NCI-H82 treated with DMSO at 0.1 percent for 48 hours (cell line): Measurements from ENCODE around the gene GEMIN4.
"Not testable (repeated sequence)": the region's sequence is repeated elsewhere in the genome, so short reads cannot be mapped to it uniquely, and the experiment has no call there.

Experiments
- DNase-seq: peaks from one replicate; lab custom pipeline; 2025; ENCODE audit not compliant: unreplicated experiment; lab: John Stamatoyannopoulos, UW

The GEMIN4 gene

DNA sequence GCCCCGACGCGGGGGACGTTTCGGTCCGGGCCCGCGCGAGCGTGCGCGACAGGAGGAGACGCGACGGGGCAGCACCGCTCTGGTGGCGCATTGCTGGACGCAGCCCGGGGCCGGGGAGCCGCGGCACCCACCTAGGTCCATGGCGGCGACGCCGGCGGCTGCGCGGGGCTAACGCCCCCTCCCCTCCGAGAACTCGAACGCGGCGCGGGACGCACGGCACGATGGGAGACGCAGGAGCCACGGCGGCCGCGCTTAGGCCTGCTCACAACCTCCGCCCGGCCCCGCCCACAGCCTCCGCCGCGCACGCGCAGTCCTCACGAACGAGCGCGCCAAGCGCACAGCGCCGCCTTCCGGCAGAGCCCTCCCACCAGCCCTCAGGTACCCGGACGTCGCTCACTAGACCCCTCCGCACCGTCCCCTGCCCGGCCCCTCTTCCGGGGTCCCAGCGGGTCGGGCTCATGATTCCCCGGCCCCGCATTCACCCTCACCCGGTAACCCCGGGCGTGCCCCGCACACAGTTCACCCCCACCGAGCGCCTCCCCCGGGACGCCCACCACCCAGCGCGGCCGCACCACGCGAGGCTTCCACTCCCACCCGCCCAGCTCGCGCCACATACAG, at the start of gene GEMIN4:
Gene GEMIN4, minus strand, starts transcription at position 263 of the 618 bp plus-strand sequence. Its CDS starts 122 bp downstream, at position 141.
- DNase-seq: peak; percentile 78

DNA sequence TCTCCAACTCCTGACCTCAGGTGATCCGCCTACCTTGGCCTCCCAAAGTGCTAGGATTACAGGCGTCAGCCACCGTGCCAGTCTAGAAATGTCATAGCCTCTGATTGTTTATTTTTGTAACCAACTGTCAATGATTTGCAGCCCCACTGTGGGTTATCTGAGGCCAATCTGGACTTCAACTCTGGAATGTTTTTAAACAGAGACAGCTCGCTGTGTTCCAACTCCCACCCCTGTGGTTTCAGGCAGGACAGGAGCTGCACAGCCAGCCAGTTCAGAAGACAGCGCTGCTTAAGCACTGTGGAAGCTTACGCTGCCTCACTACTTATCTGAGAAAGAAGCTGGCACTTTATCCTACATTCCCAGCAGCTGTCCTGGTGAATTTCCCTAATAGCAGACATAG, 49.6 kb upstream of the GEMIN4 start:
- no peak for DNase-seq

GRCh38 chr17:800446-801242, 48.6 kb upstream of the GEMIN4 start:
- no peak for DNase-seq

- DNase-seq: no peak
Measured at GRCh38 chr17:799261-799660, 47.2 kb upstream of the GEMIN4 start.

DNA sequence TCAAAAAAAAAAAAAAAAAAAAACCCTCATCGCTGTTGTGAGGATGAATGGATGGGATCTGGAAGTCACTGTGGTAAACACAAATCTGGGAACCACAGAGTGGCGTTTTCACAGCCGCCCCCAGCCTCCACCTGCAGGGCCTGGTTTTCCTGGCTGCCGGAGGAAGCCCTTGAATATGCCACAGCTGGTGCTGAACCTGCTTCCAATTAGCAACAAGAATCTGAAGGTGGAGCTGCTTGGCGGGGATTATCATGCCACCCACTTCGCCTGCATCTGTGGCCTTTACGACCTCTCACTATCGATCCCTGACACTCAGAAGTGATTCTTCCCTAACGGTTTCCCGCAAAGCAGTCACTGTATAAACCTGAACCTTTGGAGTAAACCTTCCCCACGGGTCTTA, 46.2 kb upstream of the GEMIN4 start:
- no peak for DNase-seq

DNA sequence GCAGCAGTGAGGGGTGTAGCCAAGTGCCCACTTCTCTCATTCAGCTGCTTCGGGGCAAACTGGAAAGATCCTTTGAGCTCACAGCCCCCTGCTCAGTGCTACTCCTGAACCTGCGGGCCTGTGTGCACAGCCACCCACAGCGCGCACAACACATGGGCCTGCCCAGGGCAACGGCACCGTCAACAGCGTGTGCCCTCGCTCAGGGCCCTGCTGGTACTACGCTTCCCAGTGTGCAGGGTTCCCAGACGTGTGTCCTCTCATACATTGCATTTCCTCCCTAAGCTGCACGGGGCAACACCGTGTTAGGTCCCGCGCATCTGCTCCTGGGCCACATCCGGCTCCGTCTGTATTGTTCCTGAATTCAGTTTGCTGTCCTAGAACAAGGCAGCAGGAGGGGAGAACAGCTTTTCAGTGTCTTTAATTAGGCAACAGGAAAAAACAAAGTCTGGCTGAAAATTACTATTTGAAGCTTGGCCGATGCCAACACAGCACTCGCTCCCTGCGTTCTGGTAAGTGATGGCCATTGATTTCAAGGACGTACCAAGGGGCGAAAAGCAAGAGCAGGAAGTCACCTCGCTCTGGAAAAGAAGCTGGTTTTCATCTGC, 45.3 kb upstream of the GEMIN4 start:
- no peak for DNase-seq

GRCh38 chr17:796609-797008, 44.5 kb upstream of the GEMIN4 start:
- DNase-seq: no peak

DNA sequence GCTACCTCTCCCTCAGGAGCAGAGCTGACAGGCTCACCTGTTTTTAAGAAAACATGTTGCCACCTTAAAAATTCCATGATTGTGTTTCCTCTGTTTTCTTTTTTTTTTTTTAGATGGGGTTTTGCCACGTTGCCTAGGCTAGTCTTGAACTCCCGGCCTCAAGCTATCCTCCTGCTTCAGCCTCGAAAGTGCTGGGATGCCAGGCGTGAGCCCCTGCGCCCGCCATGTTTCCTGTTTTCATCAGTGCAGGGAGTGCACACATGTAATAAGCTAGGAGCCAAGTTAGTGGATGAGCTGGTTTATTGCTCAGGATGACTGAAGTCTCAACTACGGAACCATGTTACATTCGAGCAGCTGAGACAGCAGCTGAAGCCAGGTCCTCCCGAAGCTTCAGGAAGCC, 43.7 kb upstream of the GEMIN4 start:
- DNase-seq: no peak

DNA sequence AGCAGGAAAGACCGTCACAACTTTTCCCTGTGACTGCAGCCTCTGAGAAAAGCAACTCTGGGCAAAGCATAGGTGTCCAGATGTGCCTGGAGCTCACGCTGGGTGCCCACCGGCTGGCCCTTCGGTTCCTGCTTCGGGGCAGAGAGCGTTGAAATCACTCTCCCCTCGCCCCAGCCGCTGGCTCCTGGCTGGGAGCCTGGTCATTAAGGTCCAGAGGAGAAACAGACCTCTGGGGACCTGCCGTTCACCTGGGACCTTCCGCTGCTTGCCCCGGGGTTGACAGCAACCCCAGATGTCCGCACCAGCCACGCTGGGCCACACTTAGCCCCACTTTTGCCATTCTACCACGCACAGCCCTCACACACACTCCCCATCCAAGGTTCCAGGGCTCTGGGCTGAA, 43.2 kb upstream of the GEMIN4 start:
- no peak for DNase-seq

- DNase-seq: peak; percentile 34
Measured at GRCh38 chr17:794876-795275, 42.8 kb upstream of the GEMIN4 start.

GRCh38 chr17:792277-792676, 40.2 kb upstream of the GEMIN4 start:
- DNase-seq: no peak

GRCh38 chr17:791829-792228, 39.8 kb upstream of the GEMIN4 start:
- DNase-seq: no peak

DNA sequence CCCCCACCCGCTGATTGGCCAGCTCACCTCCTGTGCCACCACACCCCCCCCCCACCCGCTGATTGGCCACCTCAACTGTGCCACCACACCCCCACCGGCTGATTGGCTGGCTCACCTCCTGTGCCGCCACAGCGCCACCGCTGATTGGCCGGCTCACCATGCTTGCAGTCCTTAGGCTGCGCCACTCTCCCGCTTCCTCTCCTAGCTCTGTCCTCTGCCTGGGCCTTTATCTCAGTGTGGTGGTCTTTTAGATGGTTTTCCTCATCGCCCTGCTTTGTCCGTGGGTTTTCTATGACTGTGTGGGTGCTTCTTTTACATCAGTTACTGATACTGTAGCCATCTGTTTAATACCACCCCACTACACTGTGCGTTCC, 38.8 kb upstream of the GEMIN4 start:
- not testable (repeated sequence) for DNase-seq

GRCh38 chr17:789931-790873, 38.1 kb upstream of the GEMIN4 start:
- not testable (repeated sequence) for DNase-seq

GRCh38 chr17:789160-789840, 37.2 kb upstream of the GEMIN4 start:
- DNase-seq: no peak

DNA sequence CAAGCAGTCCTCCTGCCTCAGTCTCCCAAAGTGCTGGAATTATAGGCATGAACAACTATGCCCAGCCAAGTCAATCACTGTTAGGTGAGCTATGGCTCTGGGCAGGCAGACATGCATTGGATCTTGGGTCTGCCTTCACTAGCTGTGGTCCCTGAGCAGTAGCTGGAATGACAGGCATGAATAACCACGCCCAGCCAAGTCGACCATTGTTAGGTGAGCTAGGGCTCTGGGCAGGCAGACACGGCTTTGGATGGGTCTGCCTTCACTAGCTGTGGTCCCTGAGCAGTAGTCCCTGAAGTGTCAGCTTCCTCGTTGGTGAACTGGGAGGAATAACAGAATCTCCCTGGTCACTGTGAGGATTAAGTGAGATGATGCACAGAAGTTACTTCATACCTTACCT, 36.5 kb upstream of the GEMIN4 start:
- DNase-seq: no peak

GRCh38 chr17:787641-788221, 35.7 kb upstream of the GEMIN4 start:
- no peak for DNase-seq

- not testable (repeated sequence) for DNase-seq
Measured at GRCh38 chr17:785901-786300, 33.8 kb upstream of the GEMIN4 start.

DNA sequence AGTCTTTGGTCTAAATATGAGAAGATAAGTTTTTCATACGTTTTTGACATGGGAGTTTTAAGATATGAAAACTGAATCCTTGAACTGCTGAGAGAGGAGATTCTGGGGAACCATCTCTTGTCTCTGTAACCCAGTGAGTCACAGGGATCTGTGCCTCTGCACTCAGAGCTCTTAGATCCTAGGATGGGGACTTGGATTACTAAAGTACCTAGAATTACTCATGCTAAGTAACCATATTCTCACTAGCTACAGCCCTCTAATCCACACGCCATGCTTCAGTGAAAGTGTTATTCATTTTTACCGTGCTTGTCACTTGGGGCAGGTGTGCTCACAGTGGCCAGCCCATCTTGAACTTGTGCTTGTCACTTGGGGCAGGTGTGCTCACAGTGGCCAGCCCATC, 32.1 kb upstream of the GEMIN4 start:
- no peak for DNase-seq
